ENCODE data around the gene ACBD6.

GRCh38 chr1:180273066-180273465 is 229.3 kb downstream of the ACBD6 start:
- no peak for TF ChIP-seq EZH2 (IDR thresholded peaks at IDR 0.05; ENCODE audit: borderline replicate concordance, low read length)
- TF ChIP-seq, protein P1, sequence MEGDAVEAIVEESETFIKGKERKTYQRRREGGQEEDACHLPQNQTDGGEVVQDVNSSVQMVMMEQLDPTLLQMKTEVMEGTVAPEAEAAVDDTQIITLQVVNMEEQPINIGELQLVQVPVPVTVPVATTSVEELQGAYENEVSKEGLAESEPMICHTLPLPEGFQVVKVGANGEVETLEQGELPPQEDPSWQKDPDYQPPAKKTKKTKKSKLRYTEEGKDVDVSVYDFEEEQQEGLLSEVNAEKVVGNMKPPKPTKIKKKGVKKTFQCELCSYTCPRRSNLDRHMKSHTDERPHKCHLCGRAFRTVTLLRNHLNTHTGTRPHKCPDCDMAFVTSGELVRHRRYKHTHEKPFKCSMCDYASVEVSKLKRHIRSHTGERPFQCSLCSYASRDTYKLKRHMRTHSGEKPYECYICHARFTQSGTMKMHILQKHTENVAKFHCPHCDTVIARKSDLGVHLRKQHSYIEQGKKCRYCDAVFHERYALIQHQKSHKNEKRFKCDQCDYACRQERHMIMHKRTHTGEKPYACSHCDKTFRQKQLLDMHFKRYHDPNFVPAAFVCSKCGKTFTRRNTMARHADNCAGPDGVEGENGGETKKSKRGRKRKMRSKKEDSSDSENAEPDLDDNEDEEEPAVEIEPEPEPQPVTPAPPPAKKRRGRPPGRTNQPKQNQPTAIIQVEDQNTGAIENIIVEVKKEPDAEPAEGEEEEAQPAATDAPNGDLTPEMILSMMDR (IDR thresholded peaks at IDR 0.05; ENCODE audit: low read length), result no peak
